KMS-11 (cell line): ENCODE measurements around the gene C22orf31.

Experiments used
- H2AFZ ChIP-seq: fragments of 200-600 bp; sonication (generic); 2 replicates; pipeline ENCODE4 v1.6.1; 2016; ENCODE audit warnings: antibody characterized with exemption, mixed run types, low read depth
- H3K27ac ChIP-seq: fragments of 200-600 bp; sonication (generic); 2 replicates; pipeline ENCODE4 v1.6.1; 2016; ENCODE audit warnings: mild to moderate bottlenecking, mixed run types
- H3K27me3 ChIP-seq: fragments of 200-600 bp; sonication (generic); 2 replicates; pipeline ENCODE4 v1.6.1; 2017; ENCODE audit warnings: mild to moderate bottlenecking, low read depth, mixed run types, moderate library complexity; ENCODE audit not compliant: insufficient read depth
- H3K36me3 ChIP-seq: fragments of 200-600 bp; sonication (generic); 2 replicates; pipeline ENCODE4 v1.6.1; 2017; ENCODE audit warnings: mild to moderate bottlenecking, mixed run types; ENCODE audit not compliant: insufficient read depth
- H3K4me1 ChIP-seq: fragments of 200-600 bp; sonication (generic); 2 replicates; pipeline ENCODE4 v1.6.1; 2016; ENCODE audit warnings: mild to moderate bottlenecking, low read depth, mixed run types; ENCODE audit not compliant: poor library complexity, severe bottlenecking
- H3K4me2 ChIP-seq: fragments of 200-600 bp; sonication (generic); 2 replicates; pipeline ENCODE4 v1.7.0; 2016; ENCODE audit warnings: mild to moderate bottlenecking, mixed run types
- H3K4me3 ChIP-seq: fragments of 200-600 bp; sonication (generic); IDR thresholded peaks from 2 replicates; pipeline ENCODE4 v1.6.1; 2017; ENCODE audit warnings: low read depth, low read length, mixed read lengths; ENCODE audit not compliant: insufficient read depth
- H3K79me2 ChIP-seq: fragments of 200-600 bp; sonication (generic); 2 replicates; pipeline ENCODE4 v1.6.1; 2016; ENCODE audit warnings: low read depth, mixed run types; ENCODE audit not compliant: insufficient read depth
- H3K9ac ChIP-seq: fragments of 200-600 bp; sonication (generic); 2 replicates; pipeline ENCODE4 v1.6.1; 2016; ENCODE audit warnings: mild to moderate bottlenecking, mixed run types
- H4K20me1 ChIP-seq: fragments of 200-600 bp; sonication (generic); 2 replicates; pipeline ENCODE4 v1.6.1; 2016; ENCODE audit warnings: mild to moderate bottlenecking, mixed run types; ENCODE audit not compliant: insufficient read depth
- TF ChIP-seq, protein P1 (sequence below): fragments of 200-600 bp; sonication (generic); conservative IDR thresholded peaks from 2 replicates; pipeline ENCODE4 v1.6.1; 2017; ENCODE audit warnings: low read depth, mild to moderate bottlenecking, antibody characterized with exemption, low read length, moderate library complexity, mixed read lengths

The C22orf31 gene

DNA sequence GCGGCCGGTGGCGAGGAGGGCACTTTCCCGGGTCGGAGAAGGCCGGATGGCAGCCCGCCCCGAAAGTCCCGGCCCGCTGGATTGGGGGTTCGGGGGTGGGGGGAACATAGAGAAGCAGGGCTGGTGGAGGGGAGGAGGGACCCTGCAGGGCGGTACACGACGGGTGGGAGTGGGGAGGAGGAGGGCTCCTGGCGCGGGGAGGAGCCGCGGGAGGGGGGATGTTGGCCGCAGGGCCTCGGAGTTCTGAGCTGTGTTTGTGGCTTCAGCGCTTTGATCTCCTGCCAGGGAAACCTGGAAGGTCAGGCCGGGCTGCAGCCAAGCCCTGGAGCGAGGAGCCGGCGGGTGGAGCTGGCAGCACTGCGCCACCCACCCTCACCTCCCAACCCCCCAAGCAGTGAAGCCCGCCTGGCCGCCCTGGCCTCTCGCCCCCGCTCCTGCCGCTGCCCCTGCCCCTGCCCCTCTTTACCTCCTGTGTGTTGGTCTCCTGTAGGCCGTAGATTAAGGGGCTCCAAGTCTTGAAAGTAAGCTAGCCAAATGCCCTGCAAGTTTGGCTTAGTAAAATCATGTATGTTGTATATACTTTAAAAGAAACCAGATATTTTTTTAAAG lies 30.9 kb downstream of the C22orf31 start:
- TF ChIP-seq, protein P1, sequence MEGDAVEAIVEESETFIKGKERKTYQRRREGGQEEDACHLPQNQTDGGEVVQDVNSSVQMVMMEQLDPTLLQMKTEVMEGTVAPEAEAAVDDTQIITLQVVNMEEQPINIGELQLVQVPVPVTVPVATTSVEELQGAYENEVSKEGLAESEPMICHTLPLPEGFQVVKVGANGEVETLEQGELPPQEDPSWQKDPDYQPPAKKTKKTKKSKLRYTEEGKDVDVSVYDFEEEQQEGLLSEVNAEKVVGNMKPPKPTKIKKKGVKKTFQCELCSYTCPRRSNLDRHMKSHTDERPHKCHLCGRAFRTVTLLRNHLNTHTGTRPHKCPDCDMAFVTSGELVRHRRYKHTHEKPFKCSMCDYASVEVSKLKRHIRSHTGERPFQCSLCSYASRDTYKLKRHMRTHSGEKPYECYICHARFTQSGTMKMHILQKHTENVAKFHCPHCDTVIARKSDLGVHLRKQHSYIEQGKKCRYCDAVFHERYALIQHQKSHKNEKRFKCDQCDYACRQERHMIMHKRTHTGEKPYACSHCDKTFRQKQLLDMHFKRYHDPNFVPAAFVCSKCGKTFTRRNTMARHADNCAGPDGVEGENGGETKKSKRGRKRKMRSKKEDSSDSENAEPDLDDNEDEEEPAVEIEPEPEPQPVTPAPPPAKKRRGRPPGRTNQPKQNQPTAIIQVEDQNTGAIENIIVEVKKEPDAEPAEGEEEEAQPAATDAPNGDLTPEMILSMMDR = no peak
- Histone ChIP-seq H3K9ac (no peak overlapping the region), H3K27me3 (no peaks in the 10 kb centered on the region), H3K4me1 (no peaks in the 10 kb centered on the region), H3K4me3 (no peak overlapping the region), H3K36me3 (no peaks in the 10 kb centered on the region), H4K20me1 (no peaks in the 10 kb centered on the region), H3K4me2 (no peak overlapping the region), H3K79me2 (no peaks in the 10 kb centered on the region), H2AFZ (no peak overlapping the region), H3K27ac (no peak overlapping the region)

DNA sequence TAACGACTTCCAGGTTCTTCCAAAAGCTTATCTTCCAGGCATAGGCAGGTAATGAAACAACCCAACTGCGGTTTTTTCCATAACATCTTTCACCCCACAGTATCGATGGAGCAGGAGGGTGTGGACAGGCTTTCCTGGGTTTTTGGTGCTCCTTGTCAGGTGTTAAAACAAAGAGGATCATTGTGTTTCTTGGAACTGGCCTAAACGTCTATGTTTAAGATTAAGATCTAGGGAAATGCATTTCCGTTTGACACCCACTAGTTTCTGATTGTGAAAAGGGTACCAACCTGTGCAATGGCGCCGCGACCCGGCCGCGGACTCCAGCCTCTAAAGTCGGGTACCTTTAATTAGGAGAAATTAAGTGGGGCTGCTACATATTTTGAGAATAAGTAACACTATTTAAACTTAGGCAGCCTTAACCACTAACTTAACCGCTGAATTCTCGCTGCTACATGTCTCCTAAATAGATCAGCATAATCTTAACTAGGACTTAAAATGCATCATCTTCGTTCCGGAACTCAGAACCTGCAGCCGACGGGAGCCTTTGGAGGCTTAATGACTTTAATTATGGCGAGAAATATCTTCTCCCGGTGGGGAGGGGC lies 31.5 kb downstream of the C22orf31 start:
- Histone ChIP-seq H3K79me2 (no peaks in the 10 kb centered on the region), H3K4me2 (no peak overlapping the region), H3K27ac (no peak overlapping the region), H3K27me3 (no peaks in the 10 kb centered on the region), H3K4me1 (no peaks in the 10 kb centered on the region), H3K36me3 (no peaks in the 10 kb centered on the region), H3K9ac (no peak overlapping the region), H2AFZ (no peak overlapping the region), H4K20me1 (no peaks in the 10 kb centered on the region), H3K4me3 (no peak overlapping the region)
- TF ChIP-seq, protein P1 = no peak

DNA sequence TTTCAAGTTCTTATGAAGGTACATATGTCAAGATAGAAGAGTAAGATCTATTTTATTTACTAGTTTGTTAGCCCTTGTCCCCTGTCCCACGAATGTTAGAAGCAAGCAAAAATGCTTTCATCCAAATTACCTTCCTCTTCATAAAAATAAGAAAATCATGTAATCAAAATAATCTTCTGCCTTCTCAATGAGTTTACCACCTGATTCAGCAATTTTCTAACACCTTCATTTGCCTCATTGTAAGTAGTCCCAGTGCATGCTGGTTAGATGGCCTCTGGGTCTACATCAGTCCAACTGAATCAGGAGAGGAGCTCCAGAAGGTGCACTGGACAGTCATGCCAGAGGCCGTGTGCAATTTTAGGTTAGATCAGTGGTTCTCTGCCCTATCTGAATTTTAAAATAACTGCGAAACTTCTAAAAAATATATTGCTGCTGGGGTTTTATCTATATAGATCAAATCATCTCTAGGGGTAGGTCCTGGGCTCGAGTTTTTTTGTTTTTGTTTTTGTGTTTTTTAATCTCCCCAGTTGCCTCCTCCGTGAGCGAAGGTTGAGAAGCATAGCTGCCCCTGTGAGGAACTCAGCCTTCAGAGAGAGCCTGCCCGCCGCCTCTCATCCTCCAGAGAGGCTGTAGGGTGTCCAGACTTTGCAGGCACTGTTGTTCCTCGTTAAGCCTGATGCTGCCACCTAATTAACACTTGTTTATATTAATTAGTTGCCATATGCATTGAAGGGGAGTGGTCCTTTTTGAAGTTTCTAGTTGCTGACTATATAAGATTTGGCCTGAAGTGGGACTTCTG lies 32.2 kb downstream of the C22orf31 start:
- TF ChIP-seq, protein P1 = no peak
- Histone ChIP-seq H3K4me1 (no peaks in the 10 kb centered on the region), H2AFZ (no peak overlapping the region), H3K4me2 (no peak overlapping the region), H4K20me1 (no peaks in the 10 kb centered on the region), H3K36me3 (no peaks in the 10 kb centered on the region), H3K27ac (no peak overlapping the region), H3K27me3 (no peaks in the 10 kb centered on the region), H3K4me3 (no peak overlapping the region), H3K9ac (no peak overlapping the region), H3K79me2 (no peaks in the 10 kb centered on the region)

DNA sequence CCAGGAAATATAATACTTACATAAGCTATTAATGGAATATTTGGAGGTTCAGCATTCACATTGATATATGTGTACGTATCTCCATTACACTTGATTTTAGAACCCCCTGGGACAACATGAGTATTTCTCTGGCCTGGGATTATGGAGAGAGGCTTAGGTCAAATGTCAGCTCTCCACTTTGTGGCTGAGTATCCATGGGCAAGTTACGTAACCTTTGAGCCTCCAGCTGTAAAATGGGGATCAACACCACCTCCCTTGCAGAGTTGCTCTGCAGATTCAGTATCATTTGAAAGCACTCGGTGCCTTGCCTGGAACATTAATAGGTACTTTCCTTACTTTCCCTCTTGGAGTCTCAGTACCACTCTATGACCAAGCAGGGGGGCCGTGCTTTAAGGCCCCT lies 33.2 kb downstream of the C22orf31 start:
- H3K4me1 ChIP-seq = no peaks in the 10 kb centered on the region
- TF ChIP-seq, protein P1 = no peak
- H3K4me3 ChIP-seq = no peak overlapping the region
- H3K9ac ChIP-seq = no peak overlapping the region
- H3K36me3 ChIP-seq = no peaks in the 10 kb centered on the region
- H2AFZ ChIP-seq = no peak overlapping the region
- H3K79me2 ChIP-seq = no peaks in the 10 kb centered on the region
- no peak overlapping the region for H3K4me2 ChIP-seq
- H3K27ac ChIP-seq = no peak overlapping the region
- no peaks in the 10 kb centered on the region for H3K27me3 ChIP-seq
- no peaks in the 10 kb centered on the region for H4K20me1 ChIP-seq
